ENCODE results near the gene RASGRF1. TPM values are rescaled to one million over a fixed set of nuclear protein-coding genes. Genes with fewer than 3 reads are reported as not detected.

Gene RASGRF1
- total RNA-seq, 1 experiment from 2014 or later: not detected

DNA sequence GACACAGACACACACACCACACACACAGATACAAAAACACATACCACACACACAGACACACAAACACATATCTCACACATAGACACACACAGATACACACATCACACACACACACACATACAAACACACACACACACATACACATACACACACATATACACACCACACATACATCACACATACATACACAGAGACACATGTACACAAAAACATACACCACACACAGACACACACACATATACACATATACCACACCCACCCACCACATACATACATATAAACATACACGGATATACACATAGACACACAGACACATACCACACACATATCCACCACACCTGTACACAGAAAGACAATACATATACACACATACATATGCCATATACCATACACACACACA is 66.7 kb downstream of the RASGRF1 start:
- H3K9me3 ChIP-seq (ENCODE audit: low read length): no peaks in the 10 kb centered on the region
- H3K79me2 ChIP-seq (ENCODE audit: low read length): no peaks in the 10 kb centered on the region
- POLR2A ChIA-PET (ENCODE audit: unreplicated experiment): no interaction called here
- H3K4me1 ChIP-seq (ENCODE audit: insufficient read depth, low read length): no peaks in the 10 kb centered on the region
- H3K27me3 ChIP-seq (ENCODE audit: low read length): no peaks in the 10 kb centered on the region
- H3K4me2 ChIP-seq (ENCODE audit: low read length): no peak overlapping the region
- BruUV-seq (replicated peaks): no TSS peak
- H3K9me2 ChIP-seq (replicated peaks; ENCODE audit: low read length): no peaks in the 10 kb centered on the region
- intact Hi-C loops (cut with micrococcal nuclease): no loop called here
- no peak overlapping the region for H3K9ac ChIP-seq (ENCODE audit: low read length)
- H3F3A ChIP-seq (ENCODE audit: low read length, unreplicated experiment): no peaks in the 10 kb centered on the region
- no peaks in the 10 kb centered on the region for H3K36me3 ChIP-seq (ENCODE audit: low read depth, low read length)
- no peaks in the 10 kb centered on the region for H4K20me1 ChIP-seq (ENCODE audit: low read length)
- TF ChIP-seq, protein P1, sequence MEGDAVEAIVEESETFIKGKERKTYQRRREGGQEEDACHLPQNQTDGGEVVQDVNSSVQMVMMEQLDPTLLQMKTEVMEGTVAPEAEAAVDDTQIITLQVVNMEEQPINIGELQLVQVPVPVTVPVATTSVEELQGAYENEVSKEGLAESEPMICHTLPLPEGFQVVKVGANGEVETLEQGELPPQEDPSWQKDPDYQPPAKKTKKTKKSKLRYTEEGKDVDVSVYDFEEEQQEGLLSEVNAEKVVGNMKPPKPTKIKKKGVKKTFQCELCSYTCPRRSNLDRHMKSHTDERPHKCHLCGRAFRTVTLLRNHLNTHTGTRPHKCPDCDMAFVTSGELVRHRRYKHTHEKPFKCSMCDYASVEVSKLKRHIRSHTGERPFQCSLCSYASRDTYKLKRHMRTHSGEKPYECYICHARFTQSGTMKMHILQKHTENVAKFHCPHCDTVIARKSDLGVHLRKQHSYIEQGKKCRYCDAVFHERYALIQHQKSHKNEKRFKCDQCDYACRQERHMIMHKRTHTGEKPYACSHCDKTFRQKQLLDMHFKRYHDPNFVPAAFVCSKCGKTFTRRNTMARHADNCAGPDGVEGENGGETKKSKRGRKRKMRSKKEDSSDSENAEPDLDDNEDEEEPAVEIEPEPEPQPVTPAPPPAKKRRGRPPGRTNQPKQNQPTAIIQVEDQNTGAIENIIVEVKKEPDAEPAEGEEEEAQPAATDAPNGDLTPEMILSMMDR (conservative IDR thresholded peaks at IDR 0.05; ENCODE audit: low read depth, low read length): no peak
- TF ChIP-seq EZH2phosphoT487 (IDR thresholded peaks at IDR 0.05; ENCODE audit: borderline replicate concordance, low read length): no peak
- no peak for TF ChIP-seq EZH2 (IDR thresholded peaks at IDR 0.05; ENCODE audit: low read length, unreplicated experiment)
- CTCF ChIA-PET: no interaction called here
- H3K27ac ChIP-seq (ENCODE audit: low read length): no peak overlapping the region
- ATAC-seq: no peak
- no peak overlapping the region for H3K4me3 ChIP-seq (ENCODE audit: low read length)
- H2AFZ ChIP-seq (ENCODE audit: low read length): no peak overlapping the region
- no peak for DNase-seq

- Histone ChIP-seq H3K79me2 (ENCODE audit: low read length) (no peaks in the 10 kb centered on the region), H3K4me1 (ENCODE audit: insufficient read depth, low read length) (no peaks in the 10 kb centered on the region), H3K9me2 (replicated peaks; ENCODE audit: low read length) (no peaks in the 10 kb centered on the region), H3F3A (ENCODE audit: low read length, unreplicated experiment) (no peaks in the 10 kb centered on the region), H3K27ac (ENCODE audit: low read length) (no peak overlapping the region), H3K9ac (ENCODE audit: low read length) (no peak overlapping the region), H3K27me3 (ENCODE audit: low read length) (no peaks in the 10 kb centered on the region), H3K36me3 (ENCODE audit: low read depth, low read length) (no peaks in the 10 kb centered on the region), H3K4me2 (ENCODE audit: low read length) (no peak overlapping the region), H3K9me3 (ENCODE audit: low read length) (no peaks in the 10 kb centered on the region), H4K20me1 (ENCODE audit: low read length) (no peaks in the 10 kb centered on the region), H3K4me3 (ENCODE audit: low read length) (no peak overlapping the region), H2AFZ (ENCODE audit: low read length) (no peak overlapping the region)
- POLR2A ChIA-PET (ENCODE audit: unreplicated experiment): no interaction called here
- CTCF ChIA-PET: no interaction called here
- ATAC-seq (no peak), DNase-seq (no peak)
- no peak for TF ChIP-seq EZH2phosphoT487 (IDR thresholded peaks at IDR 0.05; ENCODE audit: borderline replicate concordance, low read length)
- no peak for TF ChIP-seq EZH2 (IDR thresholded peaks at IDR 0.05; ENCODE audit: low read length, unreplicated experiment)
- TF ChIP-seq, protein P1 (conservative IDR thresholded peaks at IDR 0.05; ENCODE audit: low read depth, low read length): no peak
- intact Hi-C loops (cut with micrococcal nuclease): no loop called here
- BruUV-seq (replicated peaks): no TSS peak
Observed at GRCh38 chr15:79023546-79023890, 67.1 kb downstream of the RASGRF1 start.

GRCh38 chr15:79018960-79019359 is 71.6 kb downstream of the RASGRF1 start:
- DNase-seq (no peak), ATAC-seq (no peak)
- Histone ChIP-seq H3K9ac (ENCODE audit: low read length) (no peak overlapping the region), H4K20me1 (ENCODE audit: low read length) (no peaks in the 10 kb centered on the region), H2AFZ (ENCODE audit: low read length) (no peak overlapping the region), H3K36me3 (ENCODE audit: low read depth, low read length) (no peaks in the 10 kb centered on the region), H3K9me2 (replicated peaks; ENCODE audit: low read length) (no peaks in the 10 kb centered on the region), H3F3A (ENCODE audit: low read length, unreplicated experiment) (no peaks in the 10 kb centered on the region), H3K4me3 (ENCODE audit: low read length) (no peak overlapping the region), H3K79me2 (ENCODE audit: low read length) (no peaks in the 10 kb centered on the region), H3K4me2 (ENCODE audit: low read length) (no peak overlapping the region), H3K9me3 (ENCODE audit: low read length) (no peaks in the 10 kb centered on the region), H3K27ac (ENCODE audit: low read length) (no peak overlapping the region), H3K4me1 (ENCODE audit: insufficient read depth, low read length) (no peaks in the 10 kb centered on the region), H3K27me3 (ENCODE audit: low read length) (no peaks in the 10 kb centered on the region)
- BruUV-seq (replicated peaks): no TSS peak
- intact Hi-C loops (cut with micrococcal nuclease): no loop called here
- CTCF ChIA-PET: no interaction called here
- POLR2A ChIA-PET (ENCODE audit: unreplicated experiment): no interaction called here
- TF ChIP-seq, protein P1 (conservative IDR thresholded peaks at IDR 0.05; ENCODE audit: low read depth, low read length): no peak
- no peak for TF ChIP-seq EZH2phosphoT487 (IDR thresholded peaks at IDR 0.05; ENCODE audit: borderline replicate concordance, low read length)
- TF ChIP-seq EZH2 (IDR thresholded peaks at IDR 0.05; ENCODE audit: low read length, unreplicated experiment): no peak
